K562 (cell line): ENCODE measurements around the gene IRF1. TPM values are rescaled to one million over a fixed set of nuclear protein-coding genes. Genes with fewer than 3 reads are reported as not detected.

Source experiments
- ATAC-seq: fragments of 200-7000 bp; cut with Tn5 transposase; 3 replicates; pipeline ENCODE4 v1.9.1; 2020; ENCODE audit warnings: moderate library complexity
- BruUV-seq: library from RNA; stranded (reverse); fragments of 400-500 nt; replicated peaks from 2 replicates; lab custom pipeline; 2021; lab: Mats Ljungman, UMichigan
- CTCF ChIA-PET: fragments of 300-600 bp; formaldehyde crosslinking; extraction: SDS; loops from one replicate; lab custom pipeline; 2021; ENCODE audit warnings: low intra/inter-chr PET ratio; lab: Yijun Ruan, JAX
- POLR2A ChIA-PET: fragments of 300-600, 350-650 bp; sonication (Branson Sonifier 250); formaldehyde crosslinking; extraction: SDS; loops from one replicate; lab custom pipeline; 2021; ENCODE audit warnings: antibody characterized with exemption, inconsistent platforms; lab: Yijun Ruan, JAX
- DNase-seq, 4 experiments: peaks; one replicate each; pipeline versions ENCODE4 v3.0.0 to v3.0.0-alpha.2; 2011 to 2018; ENCODE audit warnings: low spot score in 3 of 4, mixed read lengths in 3 of 4; ENCODE audit errors: extremely low read depth in 1 of 4
- FAIRE-seq: peaks from 2 replicates; lab custom pipeline; 2011; peaks lifted over from hg19 to GRCh38; lab: Jason Lieb, UNC
- H2AFZ ChIP-seq: 2 replicates; pipeline ENCODE4 v1.6.0; 2011; ENCODE audit warnings: low read depth, low read length, control low read depth, inconsistent platforms
- H3K27ac ChIP-seq: fragments of 200-600 bp; 3 replicates; pipeline ENCODE4 v1.8.0; 2011; ENCODE audit warnings: low read depth, mild to moderate bottlenecking, control low read depth, inconsistent platforms, low read length, moderate library complexity, mixed read lengths; ENCODE audit errors: extremely low read depth
- H3K27me3 ChIP-seq, 2 experiments: fragments of 300-600 bp in 1 of 2; 2 replicates in 1 of 2; 3 replicates in 1 of 2; pipeline versions ENCODE4 v1.6.0 to v1.8.0; 2011; ENCODE audit warnings: inconsistent platforms in 2 of 2, low read length in 2 of 2, mild to moderate bottlenecking in 1 of 2, mixed read lengths in 1 of 2, moderate library complexity in 1 of 2; ENCODE audit not compliant: control insufficient read depth in 2 of 2, insufficient read depth in 2 of 2
- H3K36me3 ChIP-seq: fragments of 300-600 bp; 3 replicates; pipeline ENCODE4 v1.8.0; 2011; ENCODE audit warnings: mild to moderate bottlenecking, low read length, inconsistent platforms; ENCODE audit not compliant: control insufficient read depth, insufficient read depth
- H3K4me1 ChIP-seq, 2 experiments: fragments of 200-600 bp in 1 of 2; replicated peaks in 1 of 2; 2 replicates in 1 of 2; 3 replicates in 1 of 2; pipeline versions ENCODE4 v1.5.1 to v1.8.0; 2011; ENCODE audit warnings: inconsistent platforms in 2 of 2, low read length in 2 of 2, mild to moderate bottlenecking in 1 of 2, mixed read lengths in 1 of 2, moderate library complexity in 1 of 2; ENCODE audit not compliant: control insufficient read depth in 2 of 2, insufficient read depth in 2 of 2
- H3K4me2 ChIP-seq: 2 replicates; pipeline ENCODE4 v1.6.1; 2011; ENCODE audit warnings: low read length, control low read depth, inconsistent platforms, mixed read lengths; ENCODE audit not compliant: insufficient read depth
- H3K4me3 ChIP-seq: fragments of 200-600 bp; sonication (generic), shearing (Covaris generic); 2 replicates; pipeline ENCODE4 v1.5.1; 2016; ENCODE audit warnings: control low read depth, inconsistent platforms
- H3K79me2 ChIP-seq: fragments of 200-600 bp; 3 replicates; pipeline ENCODE4 v1.8.0; 2011; ENCODE audit warnings: low read length, inconsistent platforms; ENCODE audit not compliant: control insufficient read depth, insufficient read depth
- H3K9ac ChIP-seq, 2 experiments: 2 replicates each; pipeline versions ENCODE4 v1.6.0 to v1.6.1; 2011; ENCODE audit warnings: low read depth in 2 of 2, low read length in 2 of 2, control low read depth in 1 of 2, inconsistent platforms in 1 of 2, mild to moderate bottlenecking in 1 of 2, mixed read lengths in 1 of 2; ENCODE audit not compliant: insufficient read depth in 1 of 2
- H3K9me1 ChIP-seq: one replicate; pipeline ENCODE4 v1.6.0; 2011; ENCODE audit warnings: inconsistent platforms, mild to moderate bottlenecking, low read length, moderate library complexity; ENCODE audit not compliant: control insufficient read depth, insufficient read depth
- H3K9me3 ChIP-seq: replicated peaks from 2 replicates; pipeline ENCODE4 v1.5.1; 2011; ENCODE audit warnings: low read depth, low read length, inconsistent platforms; ENCODE audit not compliant: control insufficient read depth, insufficient read depth
- H4K20me1 ChIP-seq: replicated peaks from 2 replicates; pipeline ENCODE4 v1.6.1; 2011; ENCODE audit warnings: low read length, inconsistent platforms, mixed read lengths; ENCODE audit not compliant: control insufficient read depth, insufficient read depth
- CCAR2 ChIP-seq: fragments of 200-400 bp; formaldehyde crosslinking; IDR thresholded peaks from 2 replicates; pipeline ENCODE4 v1.6.1; 2017; ENCODE audit warnings: mild to moderate bottlenecking, low read depth, low read length
- HCFC1 ChIP-seq: IDR thresholded peaks from 2 replicates; pipeline ENCODE4 v1.6.1; 2012; ENCODE audit warnings: low read depth, low read length, improper control_type of control experiment
- KAT2B ChIP-seq: IDR thresholded peaks from one replicate; pipeline ENCODE4 v1.6.1; 2012; ENCODE audit warnings: low read depth, mild to moderate bottlenecking, control low read depth, inconsistent platforms, low read length, moderate library complexity
- MEF2A ChIP-seq: IDR thresholded peaks from 2 replicates; pipeline ENCODE4 v1.6.1; 2011; ENCODE audit warnings: low read depth, mild to moderate bottlenecking, low read length, moderate library complexity; ENCODE audit not compliant: control insufficient read depth
- MEF2D ChIP-seq: conservative IDR thresholded peaks from 2 replicates; pipeline ENCODE4 v1.6.1; 2016; ENCODE audit warnings: low read depth, missing genetic modification characterization, missing compliant biosample characterization
- SMAD2 ChIP-seq: fragments of 150-350 bp; IDR thresholded peaks from 2 replicates; pipeline ENCODE4 v1.6.1; 2014; ENCODE audit warnings: low read depth, mild to moderate bottlenecking, low read length
- TFAM ChIP-seq: fragments of 250-450 bp; sonication (Bioruptor Pico); conservative IDR thresholded peaks from 2 replicates; pipeline ENCODE4 v1.5.0; 2021; ENCODE audit warnings: mild to moderate bottlenecking, moderate library complexity
- U2AF1 ChIP-seq: fragments of 200-400 bp; formaldehyde crosslinking; optimal IDR thresholded peaks from 2 replicates; pipeline ENCODE3; 2017; ENCODE audit warnings: mild to moderate bottlenecking, low read depth, low read length, moderate library complexity
- ZHX1 ChIP-seq: fragments of 150-350 bp; conservative IDR thresholded peaks from 2 replicates; pipeline ENCODE4 v1.6.1; 2014; ENCODE audit warnings: low read length
- ZNF408 ChIP-seq: fragments of 250-450 bp; sonication (Bioruptor Pico); IDR thresholded peaks from 2 replicates; pipeline ENCODE4 v1.4.0; 2020; ENCODE audit warnings: low read depth, mild to moderate bottlenecking, moderate library complexity
- ZNF584 ChIP-seq: fragments of 200-800 bp; sonication (Bioruptor generic); IDR thresholded peaks from 2 replicates; pipeline ENCODE4 v1.6.1; 2016; ENCODE audit warnings: low read depth, mild to moderate bottlenecking, missing genetic modification characterization, missing compliant biosample characterization
- WGBS: fragments of 100-300 bp; shearing (Covaris generic); methylation state at CpG from one replicate; pipeline ENCODE4 v1.1.6; 2016; ENCODE audit warnings: low coverage, mixed read lengths; ENCODE audit not compliant: insufficient coverage; ENCODE audit errors: missing lambda C conversion rate; 5-methylcytosine and 5-hydroxymethylcytosine counted together
- in situ Hi-C: fragments of 300-500 bp; cut with MboI; formaldehyde crosslinking; loops from 4 replicates; pipeline ENCODE4 v1.15.0; 2018; ENCODE audit warnings: inconsistent platforms, mixed read lengths
- intact Hi-C: fragments of 100-400 bp; cut with micrococcal nuclease; formaldehyde crosslinking; loops from 2 replicates; pipeline ENCODE4 v1.14.2; 2022
- polyA plus RNA-seq, 8 experiments: library from polyadenylated mRNA; depleted of rRNA in 4 of 8; stranded (reverse) in 5 of 8; unstranded in 3 of 8; fragments of >200 nt; fragmentation: Nextera tagmentation in 2 of 8; fragmentation: Illumina TruSeq in 1 of 8; extraction: Ambion mirVana in 2 of 8; extraction: Trizol in 1 of 8; gene quantifications; 2 replicates each; pipeline versions ENCODE4 v1.2.1 to v1.2.3, GENCODE V29; 2011 to 2014; ENCODE audit warnings: inconsistent platforms in 1 of 8, missing spikeins in 1 of 8
- total RNA-seq, 7 experiments: library from RNA; depleted of rRNA in 6 of 7; stranded (reverse); fragments of >200 nt in 6 of 7; fragmentation: Illumina TruSeq in 2 of 7; extraction: Trizol in 2 of 7; gene quantifications; 2 replicates each; pipeline versions ENCODE4 v1.2.1 to v1.2.3, GENCODE V29; 2011 to 2021; ENCODE audit warnings: low replicate concordance in 1 of 7

The IRF1 gene
- total and polyA plus RNA-seq, 9 of the 15 experiments (the other 6 are each of a cell fraction or from before 2014, with no cell fraction given) = 1.1 to 12.3 (median 5.9) TPM

DNA sequence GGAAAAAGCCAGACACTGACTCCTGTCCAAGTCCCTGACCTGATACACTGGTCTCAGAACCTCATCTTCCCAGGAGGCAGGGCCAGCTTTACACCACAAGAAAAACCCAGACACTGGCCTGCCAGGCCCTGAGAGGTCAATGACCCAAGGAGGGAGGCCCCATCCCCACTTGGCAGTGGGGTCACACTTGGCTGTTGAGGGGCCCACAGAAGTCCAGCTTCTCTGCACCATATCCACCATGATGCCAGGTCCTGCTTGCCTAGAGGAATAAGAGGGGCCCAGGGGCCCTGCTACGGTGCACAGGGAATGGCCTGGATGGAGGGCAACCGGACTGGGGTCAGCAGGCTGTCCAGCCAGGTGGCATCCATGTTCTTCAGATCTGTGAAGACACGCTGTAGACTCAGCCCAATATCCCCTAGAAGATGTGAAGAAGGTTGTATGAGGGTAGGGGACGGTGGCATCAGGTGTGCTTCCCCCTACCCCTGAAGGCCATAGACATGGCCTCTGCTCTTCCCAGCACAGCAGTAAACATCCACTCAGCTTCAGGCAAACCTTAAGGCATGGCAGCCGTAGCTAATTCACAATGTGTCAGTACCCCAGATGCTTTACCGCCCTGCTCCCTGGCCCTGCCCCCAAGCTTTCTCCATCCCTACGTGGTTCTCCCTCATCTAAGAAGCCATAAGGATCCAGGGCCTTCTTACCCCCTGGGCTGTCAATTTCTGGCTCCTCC lies 6.7 kb downstream of the IRF1 start:
- BruUV-seq = no TSS peak
- intact Hi-C loops = no loop called here
- Histone ChIP-seq H3K27me3 (no peaks in the 10 kb centered on the region), H3K9me1 (no peaks in the 10 kb centered on the region), H3K4me3 (no peak overlapping the region), H3K4me1 (no peaks in the 10 kb centered on the region; a peak in 1 of 5 replicates), H2AFZ (no peak overlapping the region), H3K4me2 (no peak overlapping the region), H3K9ac (no peak overlapping the region), H3K36me3 (peaks cover 59% of the 10 kb centered on the region; the same call in 2 of the 3 replicates), H3K27ac (no peak overlapping the region), H3K79me2 (no peaks in the 10 kb centered on the region; the same call in 2 of the 3 replicates), H3K9me3 (no peaks in the 10 kb centered on the region), H4K20me1 (no peaks in the 10 kb centered on the region; the same call in none of the 2 replicates)
- ChIA-PET POLR2A (interaction anchor here (0.7 to 2.5 kb wide), 7 partner anchors 10 to 276 kb away, joined by 3 to 22 read pairs (median 4); no protein-coding TSS in a partner anchor), CTCF (no interaction called here)
- no peak for FAIRE-seq
- no peak for ATAC-seq
- DNase-seq = no peak
- WGBS = 91% methylated on average over 7 of the region's 7 CpGs
- in situ Hi-C loops = no loop called here
- no peak for TF ChIP-seq ZNF408
- TF ChIP-seq TFAM (CRISPR knock-in tag) = no peak
- TF ChIP-seq SMAD2 = no peak
- no peak for TF ChIP-seq U2AF1
- TF ChIP-seq MEF2D (tag) = no peak
- no peak for TF ChIP-seq CCAR2
- no peak for TF ChIP-seq KAT2B
- no peak for TF ChIP-seq ZHX1
- no peak for TF ChIP-seq ZNF584 (CRISPR knock-in tag)
- TF ChIP-seq MEF2A = no peak
- no peak for TF ChIP-seq HCFC1
- TF ChIP-seq, all 486 proteins: peak for 0
